Measurements from ENCODE around the gene SNRNP35.
A peak's percentile ranks its signal among the peaks of the same experiment; 100 is the strongest.

The SNRNP35 gene

DNA sequence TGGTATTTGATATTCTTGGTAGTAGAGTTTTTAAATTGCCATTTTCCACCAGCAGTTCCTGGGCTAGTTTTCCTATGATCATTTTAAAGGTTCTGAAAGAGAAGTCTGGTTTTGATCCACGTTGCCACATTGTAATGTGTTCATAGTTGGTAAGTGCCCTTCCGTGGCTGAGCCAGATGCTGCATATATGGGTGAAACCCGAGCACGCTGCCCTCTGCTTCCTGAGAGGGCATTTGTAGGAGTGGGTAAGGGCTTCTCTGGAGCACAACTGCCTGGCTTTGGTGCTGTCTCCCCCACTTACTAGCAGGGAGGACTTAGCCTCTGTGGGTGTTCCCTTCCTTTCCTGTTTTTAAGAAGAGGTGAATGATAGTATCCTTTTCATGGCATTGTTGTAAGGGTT, 7.1 kb downstream of the SNRNP35 start:
- TF ChIP-seq CTCF (conservative IDR thresholded peaks at IDR 0.05) = no peak
- H3K27ac ChIP-seq = no peak overlapping the region

- H3K27ac ChIP-seq = no peak overlapping the region
- TF ChIP-seq CTCF (conservative IDR thresholded peaks at IDR 0.05) = no peak
Observed at GRCh38 chr12:123468786-123469185, 10.8 kb downstream of the SNRNP35 start.

DNA sequence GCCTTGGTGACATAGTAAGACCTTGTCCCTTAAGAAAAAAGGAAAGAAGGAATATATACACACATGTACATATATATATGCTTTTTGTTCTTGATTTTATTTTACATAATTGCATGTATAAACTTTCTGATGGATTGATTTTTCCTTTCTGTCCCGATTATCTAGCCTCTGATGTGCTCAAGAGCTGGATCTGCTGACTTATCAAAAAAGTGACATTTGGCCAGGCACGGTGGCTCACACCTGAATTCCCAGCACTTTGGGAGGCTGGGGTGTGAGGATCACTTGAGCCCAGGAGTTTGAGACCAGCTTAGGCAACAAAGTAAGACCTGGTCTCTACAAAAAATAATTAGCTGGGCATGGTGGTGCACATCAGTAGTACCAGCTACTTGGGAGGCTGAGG, 12.0 kb downstream of the SNRNP35 start:
- TF ChIP-seq CTCF (conservative IDR thresholded peaks at IDR 0.05) = no peak
- H3K27ac ChIP-seq = no peak overlapping the region

GRCh38 chr12:123471374-123472068, 13.6 kb downstream of the SNRNP35 start:
- no peak overlapping the region for H3K27ac ChIP-seq

DNA sequence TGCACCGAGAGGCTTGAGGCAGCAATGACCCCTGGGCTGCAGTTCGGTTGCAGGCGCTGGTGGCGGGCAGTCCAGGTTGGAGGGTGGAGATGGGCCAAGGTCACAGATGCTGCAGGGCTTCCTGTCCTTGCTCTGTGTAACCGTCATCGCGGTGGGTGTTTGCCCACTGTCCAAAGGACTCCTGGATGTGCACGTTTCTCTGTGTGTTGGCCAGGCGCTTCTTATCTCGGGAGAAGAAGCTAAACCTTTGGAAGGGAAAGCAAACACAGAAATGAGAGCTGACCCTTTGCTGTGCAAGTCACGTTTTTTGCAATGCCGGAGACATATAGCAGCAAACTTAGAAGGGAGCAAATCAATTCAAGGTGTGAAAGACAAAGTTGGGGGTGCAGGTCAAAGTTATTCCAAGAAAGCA, 14.5 kb downstream of the SNRNP35 start:
- H3K27ac ChIP-seq = no peak overlapping the region
- TF ChIP-seq CTCF (conservative IDR thresholded peaks at IDR 0.05) = no peak

More at GRCh38 chr12:123471374-123472068, 13.6 kb downstream of the SNRNP35 start:
- no peak for TF ChIP-seq CTCF (conservative IDR thresholded peaks at IDR 0.05)

- no peak for TF ChIP-seq CTCF (conservative IDR thresholded peaks at IDR 0.05)
- 0 out of 2 replicates have a peak overlapping the region, but pooled peaks have one; percentile 9 for H3K27ac ChIP-seq
Observed at GRCh38 chr12:123474485-123475245, 16.7 kb downstream of the SNRNP35 start.

DNA sequence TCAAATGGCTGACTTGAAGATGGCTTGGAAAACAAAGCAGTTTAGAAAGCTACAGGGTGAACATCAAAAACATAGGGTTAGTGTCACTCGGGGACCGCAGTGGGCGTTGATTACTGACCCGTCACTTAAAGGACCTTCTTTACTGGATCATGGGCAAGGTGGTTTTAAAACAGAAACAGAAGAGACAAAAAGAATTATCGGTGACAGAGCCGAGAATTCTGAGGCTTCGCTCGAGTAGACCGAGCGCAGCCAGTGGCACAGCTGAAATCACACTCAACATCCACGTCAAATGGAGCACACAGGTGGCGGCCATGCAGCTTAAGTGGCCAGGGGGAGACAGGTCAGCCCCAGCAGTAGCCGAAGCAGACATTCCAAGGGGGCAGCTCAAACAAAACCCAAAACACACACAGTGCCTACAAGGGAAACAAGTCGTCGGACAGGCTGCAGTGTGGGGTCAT, 17.3 kb downstream of the SNRNP35 start:
- no peak for TF ChIP-seq CTCF (conservative IDR thresholded peaks at IDR 0.05)
- no peak overlapping the region for H3K27ac ChIP-seq
